Thoracic aorta (tissue), 2 donors: ENCODE data around the gene TMEM260. TPM values are rescaled to one million over a fixed set of nuclear protein-coding genes. Genes with fewer than 3 reads are reported as not detected.
"Not testable (repeated sequence)": the region's sequence is repeated elsewhere in the genome, so short reads cannot be mapped to it uniquely, and the experiment has no call there.

Source experiments
- ATAC-seq: fragments of 150-250 bp; one replicate; pipeline ENCODE4 v1.8.0; 2017; ENCODE audit warnings: low read depth; ENCODE audit not compliant: insufficient number of reproducible peaks, low FRiP score
- DNase-seq: peaks from one replicate; pipeline ENCODE4 v3.0.0-alpha.2; 2020; ENCODE audit warnings: low spot score
- H3K27ac ChIP-seq, 2 donors: fragments of 200-600 bp; sonication (generic); 1 replicate in 1 of 2; 2 replicates in 1 of 2; pipeline ENCODE4 v1.5.1; 2016; ENCODE audit warnings: mild to moderate bottlenecking in 2 of 2, moderate library complexity in 2 of 2
- H3K27me3 ChIP-seq: fragments of 200-600 bp; sonication (generic); replicated peaks from 2 replicates; pipeline ENCODE4 v1.6.0; 2016; ENCODE audit warnings: mild to moderate bottlenecking; ENCODE audit not compliant: insufficient read depth
- H3K36me3 ChIP-seq: fragments of 200-600 bp; sonication (generic); one replicate; pipeline ENCODE4 v1.5.1; 2016
- H3K4me1 ChIP-seq, 2 donors: fragments of 200-600 bp; sonication (generic); 1 replicate in 1 of 2; 2 replicates in 1 of 2; pipeline versions ENCODE4 v1.5.1 to v1.6.0; 2016; ENCODE audit warnings: low read depth in 2 of 2, mild to moderate bottlenecking in 1 of 2; ENCODE audit not compliant: control insufficient read depth in 1 of 2
- H3K4me3 ChIP-seq: fragments of 200-600 bp; sonication (generic); 2 replicates; pipeline ENCODE4 v1.5.1; 2016; ENCODE audit warnings: mild to moderate bottlenecking
- H3K9me3 ChIP-seq: fragments of 200-600 bp; sonication (generic); 2 replicates; pipeline ENCODE4 v1.5.1; 2016
- total RNA-seq, 2 donors: library from RNA; depleted of rRNA; stranded (reverse); fragments of >200 nt; gene quantifications; one replicate each; pipeline versions ENCODE4 v1.1.0 to v1.2.3, GENCODE V29; 2016
- TF ChIP-seq, protein P1 (sequence below): fragments of 200-600 bp; sonication (generic); IDR thresholded peaks from one replicate; pipeline ENCODE4 v1.5.1; 2019; ENCODE audit warnings: antibody characterized with exemption

TMEM260 gene
- total RNA-seq, 2 donors from 2014 or later, result 39.9 to 44.7 TPM

DNA sequence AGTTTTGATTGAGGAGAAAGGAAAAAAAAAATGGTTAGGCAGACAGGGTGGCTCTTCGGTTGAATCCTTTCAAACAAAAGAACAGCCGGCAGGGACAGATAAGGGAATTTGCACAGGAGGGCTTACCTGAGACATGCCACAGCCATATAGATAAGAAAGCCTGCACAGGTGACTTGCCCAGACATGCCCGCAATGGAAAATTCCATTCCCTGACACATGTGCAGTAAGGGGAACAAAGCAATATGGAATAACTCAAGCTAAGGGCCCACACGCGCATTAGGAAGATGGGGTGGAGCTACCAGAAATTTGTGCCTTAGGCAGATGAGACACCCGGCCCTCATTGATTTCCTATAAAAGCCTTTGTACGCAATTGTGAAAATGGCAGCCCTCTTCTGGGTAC, 86.7 kb downstream of the TMEM260 start:
- H3K4me1 ChIP-seq, result no peaks in the 10 kb centered on the region
- no peak for DNase-seq
- H3K36me3 ChIP-seq, result no peaks in the 10 kb centered on the region
- H3K27ac ChIP-seq, result no peak overlapping the region
- H3K4me3 ChIP-seq, result no peak overlapping the region
- no peaks in the 10 kb centered on the region for H3K9me3 ChIP-seq
- no peaks in the 10 kb centered on the region for H3K27me3 ChIP-seq
- TF ChIP-seq, protein P1, sequence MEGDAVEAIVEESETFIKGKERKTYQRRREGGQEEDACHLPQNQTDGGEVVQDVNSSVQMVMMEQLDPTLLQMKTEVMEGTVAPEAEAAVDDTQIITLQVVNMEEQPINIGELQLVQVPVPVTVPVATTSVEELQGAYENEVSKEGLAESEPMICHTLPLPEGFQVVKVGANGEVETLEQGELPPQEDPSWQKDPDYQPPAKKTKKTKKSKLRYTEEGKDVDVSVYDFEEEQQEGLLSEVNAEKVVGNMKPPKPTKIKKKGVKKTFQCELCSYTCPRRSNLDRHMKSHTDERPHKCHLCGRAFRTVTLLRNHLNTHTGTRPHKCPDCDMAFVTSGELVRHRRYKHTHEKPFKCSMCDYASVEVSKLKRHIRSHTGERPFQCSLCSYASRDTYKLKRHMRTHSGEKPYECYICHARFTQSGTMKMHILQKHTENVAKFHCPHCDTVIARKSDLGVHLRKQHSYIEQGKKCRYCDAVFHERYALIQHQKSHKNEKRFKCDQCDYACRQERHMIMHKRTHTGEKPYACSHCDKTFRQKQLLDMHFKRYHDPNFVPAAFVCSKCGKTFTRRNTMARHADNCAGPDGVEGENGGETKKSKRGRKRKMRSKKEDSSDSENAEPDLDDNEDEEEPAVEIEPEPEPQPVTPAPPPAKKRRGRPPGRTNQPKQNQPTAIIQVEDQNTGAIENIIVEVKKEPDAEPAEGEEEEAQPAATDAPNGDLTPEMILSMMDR, result no peak
- ATAC-seq, result no peak

DNA sequence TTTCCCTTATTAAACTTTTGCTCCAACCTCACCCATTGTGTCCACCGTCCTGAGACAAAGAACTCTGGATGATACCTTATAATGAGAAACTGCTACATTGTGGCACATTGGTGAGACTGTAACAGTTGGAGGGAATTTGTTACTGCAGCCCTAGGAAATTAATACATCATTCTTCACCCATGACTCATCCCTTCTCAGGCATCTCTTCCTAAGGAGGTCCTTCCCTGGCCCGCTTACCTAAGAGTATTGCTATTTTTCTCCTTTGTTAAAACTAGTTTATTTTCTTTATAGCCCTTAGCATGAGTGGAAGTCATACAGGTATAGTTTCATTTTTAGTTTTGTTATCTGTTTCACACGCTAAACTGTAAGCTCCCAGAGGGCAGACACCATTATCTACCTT, 87.1 kb downstream of the TMEM260 start:
- no peak overlapping the region for H3K4me3 ChIP-seq
- no peaks in the 10 kb centered on the region for H3K27me3 ChIP-seq
- TF ChIP-seq, protein P1, result no peak
- H3K36me3 ChIP-seq, result no peaks in the 10 kb centered on the region
- H3K27ac ChIP-seq, result no peak overlapping the region
- H3K9me3 ChIP-seq, result no peaks in the 10 kb centered on the region
- ATAC-seq (no peak), DNase-seq (no peak)
- H3K4me1 ChIP-seq, result no peaks in the 10 kb centered on the region

DNA sequence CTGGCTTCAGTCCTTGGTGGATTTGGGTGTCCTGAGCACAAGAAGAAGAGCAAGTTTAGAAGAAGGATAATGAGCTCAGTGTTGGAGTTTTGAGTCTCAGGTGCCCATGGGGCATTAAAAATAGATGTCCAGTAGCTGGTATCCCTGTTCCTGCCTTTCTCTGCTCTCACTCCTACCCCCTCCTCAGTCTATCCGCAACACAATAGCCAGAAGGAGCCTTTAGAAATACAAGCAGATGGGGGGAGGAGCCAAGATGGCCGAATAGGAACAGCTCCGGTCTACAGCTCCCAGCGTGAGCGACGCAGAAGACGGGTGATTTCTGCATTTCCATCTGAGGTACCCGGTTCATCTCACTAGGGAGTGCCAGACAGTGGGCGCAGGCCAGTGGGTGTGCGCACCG, 87.7 kb downstream of the TMEM260 start:
- H3K36me3 ChIP-seq, DNase-seq, H3K4me1 ChIP-seq, H3K27me3 ChIP-seq, H3K27ac ChIP-seq, H3K4me3 ChIP-seq, ATAC-seq, H3K9me3 ChIP-seq: not testable (repeated sequence)

DNA sequence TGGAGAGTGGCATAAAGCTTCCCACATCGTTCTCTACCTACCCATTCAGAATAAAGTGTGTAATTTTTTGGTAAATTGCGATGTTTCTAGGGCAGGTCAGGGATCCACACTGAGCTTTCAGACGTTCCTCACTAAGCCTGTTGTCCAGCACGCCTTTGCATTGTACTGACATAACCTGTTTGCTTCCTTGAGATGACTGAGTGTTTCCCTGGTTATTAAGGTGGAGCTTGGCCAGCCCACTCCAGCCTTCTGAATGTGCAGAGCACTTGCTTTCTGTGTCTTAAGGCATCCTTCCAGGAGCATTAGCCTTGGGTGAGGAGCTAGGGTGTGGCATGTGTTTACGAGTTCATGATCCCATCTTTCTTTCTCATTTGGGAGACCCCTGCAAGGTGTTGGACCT, 96.4 kb downstream of the TMEM260 start:
- H3K4me3 ChIP-seq, result no peak overlapping the region
- H3K9me3 ChIP-seq, result no peaks in the 10 kb centered on the region
- no peaks in the 10 kb centered on the region for H3K4me1 ChIP-seq
- TF ChIP-seq, protein P1, result no peak
- no peak overlapping the region for H3K27ac ChIP-seq
- H3K27me3 ChIP-seq, result no peaks in the 10 kb centered on the region
- H3K36me3 ChIP-seq, result no peaks in the 10 kb centered on the region
- ATAC-seq (no peak), DNase-seq (no peak)

DNA sequence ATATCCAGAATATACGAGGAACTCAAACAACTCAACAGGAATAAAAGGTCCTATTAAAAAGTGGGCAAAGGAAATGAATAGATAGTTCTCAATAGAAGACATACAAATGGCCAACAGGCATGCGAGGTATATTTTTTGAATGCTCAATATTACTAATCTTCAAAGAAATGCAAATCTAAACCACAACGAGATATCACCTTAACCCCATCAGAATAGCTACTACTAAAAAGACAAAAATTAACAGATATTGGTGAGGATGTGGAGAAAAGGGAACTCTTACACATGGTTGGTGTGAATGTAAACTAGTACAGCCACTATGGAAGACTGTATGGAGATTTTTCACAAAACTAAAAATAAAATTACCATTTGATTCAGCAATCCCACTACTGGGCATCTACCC, 99.2 kb downstream of the TMEM260 start:
- Histone ChIP-seq H3K4me3 (no peak overlapping the region), H3K4me1 (no peaks in the 10 kb centered on the region), H3K36me3 (no peaks in the 10 kb centered on the region), H3K27ac (no peak overlapping the region), H3K9me3 (no peaks in the 10 kb centered on the region), H3K27me3 (no peaks in the 10 kb centered on the region)
- ATAC-seq (no peak), DNase-seq (no peak)
- TF ChIP-seq, protein P1, result no peak

DNA sequence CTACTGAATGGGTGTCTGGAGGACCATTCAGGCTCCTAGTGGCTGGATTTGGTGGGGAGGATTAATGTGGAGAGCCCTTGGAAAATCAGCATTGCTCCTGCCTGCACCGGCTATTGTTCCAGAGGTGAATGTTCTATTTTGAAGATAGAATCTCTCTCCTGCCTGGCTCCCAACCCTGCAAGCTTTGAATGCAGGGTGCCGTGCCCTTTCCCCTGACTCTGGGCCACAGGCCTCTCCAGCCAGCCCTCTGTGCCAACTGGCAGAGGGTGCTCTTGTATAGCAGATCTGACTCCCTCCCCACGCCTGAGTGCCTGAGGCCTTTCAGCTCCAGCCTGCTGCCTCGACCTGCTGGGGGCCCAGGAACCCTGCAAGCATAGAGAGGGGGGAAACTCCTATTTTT, 106.8 kb downstream of the TMEM260 start:
- ATAC-seq (no peak), DNase-seq (no peak)
- no peaks in the 10 kb centered on the region for H3K36me3 ChIP-seq
- H3K4me3 ChIP-seq, result no peak overlapping the region
- H3K4me1 ChIP-seq, result no peaks in the 10 kb centered on the region
- no peak overlapping the region for H3K27ac ChIP-seq
- H3K9me3 ChIP-seq, result no peaks in the 10 kb centered on the region
- H3K27me3 ChIP-seq, result no peaks in the 10 kb centered on the region
- TF ChIP-seq, protein P1, result no peak
